HEK293 (cell line): ENCODE results near the gene SLC8A1.

Source experiments
- CTCF ChIA-PET: fragments of 350-600 bp; formaldehyde crosslinking; extraction: SDS; loops from one replicate; lab custom pipeline; 2021; ENCODE audit warnings: antibody characterized with exemption; lab: Yijun Ruan, JAX
- POLR2A ChIA-PET: fragments of 300-600 bp; formaldehyde crosslinking; extraction: SDS; loops from one replicate; lab custom pipeline; 2020; ENCODE audit warnings: antibody characterized with exemption, inconsistent platforms; lab: Yijun Ruan, JAX
- H3K27ac ChIP-seq: fragments of 200-500 bp; sonication (Bioruptor generic); 2 replicates; pipeline ENCODE4 v1.5.1; 2014; ENCODE audit warnings: low read depth, low read length, control low read depth, inconsistent platforms; ENCODE audit errors: extremely low read depth
- H3K36me3 ChIP-seq, 2 experiments: fragments of 200-500 bp in 1 of 2; sonication (Bioruptor generic) in 1 of 2; 1 replicate in 1 of 2; 2 replicates in 1 of 2; pipeline ENCODE4 v1.5.1; 2014 to 2017; ENCODE audit warnings: inconsistent platforms in 2 of 2, low read length in 2 of 2; ENCODE audit not compliant: control insufficient read depth in 2 of 2, insufficient read depth in 1 of 2
- H3K4me1 ChIP-seq: fragments of 200-500 bp; sonication (Bioruptor generic); 2 replicates; pipeline ENCODE4 v1.5.1; 2014; ENCODE audit warnings: mild to moderate bottlenecking, low read length, inconsistent platforms; ENCODE audit not compliant: control insufficient read depth, insufficient read depth
- H3K4me3 ChIP-seq: 2 replicates; pipeline ENCODE4 v1.5.1; 2011; ENCODE audit warnings: low read depth, mild to moderate bottlenecking, control low read depth, low read length, moderate library complexity
- H3K9me3 ChIP-seq: fragments of 200-500 bp; sonication (Bioruptor generic); 2 replicates; pipeline ENCODE4 v1.5.1; 2014; ENCODE audit warnings: low read depth, low read length, inconsistent platforms; ENCODE audit not compliant: control insufficient read depth, insufficient read depth
- BCL11B ChIP-seq: fragments of 450-650 bp; formaldehyde crosslinking; IDR thresholded peaks from 2 replicates; pipeline ENCODE4 v1.5.1; 2016; ENCODE audit warnings: low read depth, missing biosample characterization, missing genetic modification characterization
- GFI1B ChIP-seq: fragments of 450-650 bp; formaldehyde crosslinking; IDR thresholded peaks from 2 replicates; pipeline ENCODE4 v1.5.1; 2016; ENCODE audit warnings: missing biosample characterization, missing genetic modification characterization
- GLIS1 ChIP-seq: fragments of 450-650 bp; formaldehyde crosslinking; IDR thresholded peaks from 2 replicates; pipeline ENCODE4 v1.5.1; 2016; ENCODE audit warnings: missing biosample characterization, missing genetic modification characterization
- GLIS2 ChIP-seq: fragments of 450-650 bp; formaldehyde crosslinking; IDR thresholded peaks from 2 replicates; pipeline ENCODE4 v1.5.1; 2016; ENCODE audit warnings: missing biosample characterization, missing genetic modification characterization
- IKZF3 ChIP-seq: fragments of 450-650 bp; IDR thresholded peaks from 2 replicates; pipeline ENCODE4 v1.5.0; 2018; ENCODE audit warnings: missing biosample characterization, mild to moderate bottlenecking, missing genetic modification characterization, moderate library complexity
- SCRT2 ChIP-seq: fragments of 450-650 bp; formaldehyde crosslinking; IDR thresholded peaks from 2 replicates; pipeline ENCODE4 v1.5.1; 2016; ENCODE audit warnings: missing biosample characterization, missing genetic modification characterization
- WT1 ChIP-seq: fragments of 450-650 bp; formaldehyde crosslinking; IDR thresholded peaks from 2 replicates; pipeline ENCODE4 v1.5.1; 2016; ENCODE audit warnings: missing biosample characterization, missing genetic modification characterization
- ZBTB1 ChIP-seq: fragments of 450-650 bp; formaldehyde crosslinking; IDR thresholded peaks from 2 replicates; pipeline ENCODE4 v1.5.1; 2016; ENCODE audit warnings: missing biosample characterization, missing genetic modification characterization
- ZBTB44 ChIP-seq: fragments of 450-650 bp; IDR thresholded peaks from 2 replicates; pipeline ENCODE4 v1.5.1; 2018; ENCODE audit warnings: missing biosample characterization, mild to moderate bottlenecking, missing genetic modification characterization
- ZNF146 ChIP-seq: fragments of 450-650 bp; formaldehyde crosslinking; IDR thresholded peaks from 2 replicates; pipeline ENCODE4 v1.5.1; 2016; ENCODE audit warnings: missing biosample characterization, missing genetic modification characterization
- ZNF155 ChIP-seq: fragments of 450-650 bp; formaldehyde crosslinking; IDR thresholded peaks from 2 replicates; pipeline ENCODE4 v1.5.1; 2016; ENCODE audit warnings: missing biosample characterization, missing genetic modification characterization
- ZNF280C ChIP-seq: fragments of 450-650 bp; formaldehyde crosslinking; IDR thresholded peaks from 2 replicates; pipeline ENCODE4 v1.5.1; 2016; ENCODE audit warnings: missing biosample characterization, missing genetic modification characterization
- ZNF518A ChIP-seq: fragments of 450-650 bp; formaldehyde crosslinking; conservative IDR thresholded peaks from 2 replicates; pipeline ENCODE4 v1.5.1; 2016; ENCODE audit warnings: low read depth, missing biosample characterization, missing genetic modification characterization
- ZNF560 ChIP-seq: fragments of 450-650 bp; formaldehyde crosslinking; IDR thresholded peaks from 2 replicates; pipeline ENCODE4 v1.5.1; 2017; ENCODE audit warnings: missing biosample characterization, missing genetic modification characterization, borderline replicate concordance
- ZNF626 ChIP-seq: fragments of 450-650 bp; sonication (Bioruptor Pico); formaldehyde crosslinking; IDR thresholded peaks from 2 replicates; pipeline ENCODE4 v1.5.1; 2018; ENCODE audit warnings: missing biosample characterization, missing genetic modification characterization, inconsistent platforms
- ZNF629 ChIP-seq: fragments of 450-650 bp; formaldehyde crosslinking; IDR thresholded peaks from 2 replicates; pipeline ENCODE4 v1.5.1; 2017; ENCODE audit warnings: missing biosample characterization, missing genetic modification characterization
- ZSCAN4 ChIP-seq: fragments of 450-650 bp; formaldehyde crosslinking; IDR thresholded peaks from 2 replicates; pipeline ENCODE4 v1.5.1; 2017; ENCODE audit warnings: missing biosample characterization, missing genetic modification characterization
- ZSCAN5A ChIP-seq: fragments of 450-650 bp; formaldehyde crosslinking; IDR thresholded peaks from 2 replicates; pipeline ENCODE4 v1.5.1; 2016; ENCODE audit warnings: missing biosample characterization, missing genetic modification characterization

The SLC8A1 gene

GRCh38 chr2:40289771-40290404 lies 162.0 kb downstream of the SLC8A1 start:
- no peaks in the 10 kb centered on the region for H3K9me3 ChIP-seq
- no peak overlapping the region for H3K4me3 ChIP-seq
- ChIA-PET POLR2A (no interaction called here), CTCF (no interaction called here)
- H3K36me3 ChIP-seq: no peaks in the 10 kb centered on the region
- no peak overlapping the region for H3K27ac ChIP-seq
- TF ChIP-seq ZBTB44 (tag by site-specific recombination): no peak
- TF ChIP-seq WT1 (tag by site-specific recombination): no peak
- H3K4me1 ChIP-seq: no peaks in the 10 kb centered on the region

GRCh38 chr2:40287773-40288172 lies 164.1 kb downstream of the SLC8A1 start:
- H3K4me3 ChIP-seq: no peak overlapping the region
- H3K36me3 ChIP-seq: no peaks in the 10 kb centered on the region
- no peaks in the 10 kb centered on the region for H3K9me3 ChIP-seq
- ChIA-PET CTCF (interaction anchor here (1.4 kb wide), 1 partner anchor 43 kb away, joined by 5 read pairs; no protein-coding TSS in a partner anchor), POLR2A (no interaction called here)
- TF ChIP-seq ZNF146 (no peak), ZNF280C (no peak), ZSCAN5A (tag by site-specific recombination) (no peak), ZSCAN4 (tag by site-specific recombination) (no peak), GLIS1 (tag by site-specific recombination) (no peak), ZNF155 (tag by site-specific recombination) (no peak), ZNF626 (tag by site-specific recombination) (no peak), ZNF629 (tag by site-specific recombination) (no peak), SCRT2 (tag by site-specific recombination) (no peak), IKZF3 (tag by site-specific recombination) (no peak), GFI1B (no peak), ZNF518A (tag by site-specific recombination) (no peak), ZNF560 (no peak), GLIS2 (tag by site-specific recombination) (no peak), ZBTB1 (tag by site-specific recombination) (no peak), BCL11B (tag by site-specific recombination) (no peak)
- no peaks in the 10 kb centered on the region for H3K4me1 ChIP-seq
- H3K27ac ChIP-seq: no peak overlapping the region
